ENCODE data around the gene SFXN3. TPM values are rescaled to one million over a fixed set of nuclear protein-coding genes. Genes with fewer than 3 reads are reported as not detected.

SFXN3 gene
- total RNA-seq, result 88.8 and 94.4 TPM in 2 replicates

GRCh38 chr10:101031128-101031795, at the start of gene SFXN3, which contains the start of gene PDZD7:
Gene SFXN3 (plus strand): TSS chr10:101031234. CDS start chr10:101034695, 3,461 bp downstream.
Gene PDZD7 (minus strand): TSS chr10:101031129. CDS start chr10:101030219, 910 bp downstream.

GRCh38 chr10:100986952-100987684, 43.9 kb upstream of the SFXN3 start, which contains the start of the genes MRPL43 and TWNK:
Gene MRPL43 (minus strand): TSS chr10:100987497. CDS start chr10:100987443, 54 bp downstream.
Gene TWNK (plus strand): TSS chr10:100987543. CDS start chr10:100988211, 668 bp downstream.

GRCh38 chr10:100999742-101000126, 31.3 kb upstream of the SFXN3 start, which contains the start of gene LZTS2:
Gene LZTS2 (plus strand): TSS chr10:100999808. CDS start chr10:101002539, 2,731 bp downstream.

GRCh38 chr10:101061624-101062231, 30.7 kb downstream of the SFXN3 start, which contains the start of gene KAZALD1:
Gene KAZALD1 (plus strand): TSS chr10:101061989. CDS start chr10:101062593, 604 bp downstream.

Other genes starting within 250 kb of the SFXN3 start
- 36.9 and 37.5 TPM in 2 replicates for gene SLF2, start 118.3 kb upstream of the SFXN3 start, total RNA-seq
- gene SEMA4G, start 61.7 kb upstream of the SFXN3 start, total RNA-seq, result 1.0 and 2.3 TPM in 2 replicates
- gene MRPL43, start 43.7 kb upstream of the SFXN3 start, total RNA-seq, result 64.7 and 71.1 TPM in 2 replicates
- gene TWNK, start 43.7 kb upstream of the SFXN3 start, total RNA-seq, result 2.9 and 3.6 TPM in 2 replicates
- 103 and 328 TPM in 2 replicates for gene LZTS2, start 31.4 kb upstream of the SFXN3 start, total RNA-seq
- gene PDZD7, start 105 bp upstream of the SFXN3 start, total RNA-seq, result 1.6 and 2.5 TPM in 2 replicates
- 39.0 and 58.2 TPM in 2 replicates for gene KAZALD1, start 30.8 kb downstream of the SFXN3 start, total RNA-seq
- not detected in 2 replicates for gene TLX1, start 100.1 kb downstream of the SFXN3 start, total RNA-seq
- gene LBX1, start 198.2 kb downstream of the SFXN3 start, total RNA-seq, result not detected in 2 replicates